H1 (cell line): ENCODE measurements around the gene ELAPOR2. TPM values are rescaled to one million over a fixed set of nuclear protein-coding genes. Genes with fewer than 3 reads are reported as not detected.

Experiments
- HDAC2 ChIP-seq, 2 experiments: fragments of 300-600 bp in 1 of 2; sonication (generic) in 1 of 2; IDR thresholded peaks; 2 replicates each; pipeline ENCODE4 v1.6.1; 2011 to 2012; ENCODE audit warnings: low read depth in 2 of 2, low read length in 2 of 2, mild to moderate bottlenecking in 2 of 2, moderate library complexity in 2 of 2, borderline replicate concordance in 1 of 2, inconsistent platforms in 1 of 2
- KDM4A ChIP-seq: IDR thresholded peaks from one replicate; pipeline ENCODE4 v1.7.1; 2012; ENCODE audit warnings: low read depth, mild to moderate bottlenecking, moderate library complexity, low read length, inconsistent platforms; ENCODE audit not compliant: severe bottlenecking
- polyA plus RNA-seq, 7 experiments: library from polyadenylated mRNA; depleted of rRNA in 3 of 7; stranded (reverse) in 5 of 7; unstranded in 2 of 7; fragments of >200 nt in 5 of 7; fragments of 200-250 nt in 2 of 7; gene quantifications; 1 replicate in 5 of 7; 2 replicates in 1 of 7; 4 replicates in 1 of 7; pipeline versions ENCODE4 v1.2.1 to v1.2.3, GENCODE V29; 2011 to 2013; ENCODE audit warnings: missing spikeins in 2 of 7, mixed read lengths in 2 of 7
- total RNA-seq: library from RNA; stranded (reverse); fragmentation: NEBNext Ultra II Directional; extraction: Animal tissue kit (Norgen Biotek cat#: 25700); gene quantifications from 2 replicates; pipeline ENCODE4 v1.2.1, GENCODE V29; 2021
- TF ChIP-seq, protein P1 (sequence below): IDR thresholded peaks from 2 replicates; pipeline ENCODE4 v1.6.1; 2011; ENCODE audit warnings: low read depth, mild to moderate bottlenecking, low read length; ENCODE audit not compliant: insufficient read depth

Gene ELAPOR2
- total and polyA plus RNA-seq, 2 of the 8 experiments (the other 6 are each of a cell fraction or from before 2014, with no cell fraction given) = 12.9 to 32.9 TPM

DNA sequence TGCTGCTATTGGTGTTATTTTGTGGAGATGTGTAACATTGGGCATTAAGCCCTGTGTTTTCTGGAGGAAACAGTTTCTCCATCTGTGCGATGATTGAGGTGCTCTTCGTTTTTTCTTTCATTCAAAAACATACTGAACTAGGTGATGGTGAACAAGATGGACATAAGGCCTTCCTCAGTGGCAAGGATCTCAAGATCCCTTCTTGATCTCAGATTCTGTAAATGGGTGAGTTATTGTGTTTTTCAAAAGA is 759 bp upstream of the ELAPOR2 start (continued):
- TF ChIP-seq HDAC2 (IDR thresholded peaks at IDR 0.05; ENCODE audit: borderline replicate concordance in 1 of 2, low read depth in 2 of 2, low read length in 2 of 2) = no peak
- TF ChIP-seq, protein P1, sequence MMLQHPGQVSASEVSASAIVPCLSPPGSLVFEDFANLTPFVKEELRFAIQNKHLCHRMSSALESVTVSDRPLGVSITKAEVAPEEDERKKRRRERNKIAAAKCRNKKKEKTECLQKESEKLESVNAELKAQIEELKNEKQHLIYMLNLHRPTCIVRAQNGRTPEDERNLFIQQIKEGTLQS = no peak
- no peak for TF ChIP-seq KDM4A
- TF ChIP-seq, all 59 proteins: peak for 0
